T follicular helper cell (primary cell): ENCODE results near the gene RAG2.

Source experiments
- DNase-seq: peaks from one replicate; pipeline ENCODE4 v3.0.0-alpha.2; 2020; ENCODE audit warnings: low read depth

RAG2 gene

GRCh38 chr11:36550385-36551115 lies 47.5 kb downstream of the RAG2 start:
- no peak for DNase-seq
